Measurements from ENCODE around the gene ZNF197.
"Not testable (repeated sequence)": the region's sequence is repeated elsewhere in the genome, so short reads cannot be mapped to it uniquely, and the experiment has no call there.

ZNF197 gene

GRCh38 chr3:44624749-44625480, at the start of gene ZNF197:
Gene ZNF197 (plus strand): TSS chr3:44625036. CDS start chr3:44629155, 4,119 bp downstream.
- DNase-seq (ENCODE audit: low read depth) = peak; percentile 31

GRCh38 chr3:44576613-44577012, 48.2 kb upstream of the ZNF197 start:
- DNase-seq (ENCODE audit: low read depth) = no peak

- not testable (repeated sequence) for DNase-seq (ENCODE audit: low read depth)
Observed at GRCh38 chr3:44577354-44577952, 47.4 kb upstream of the ZNF197 start.

- not testable (repeated sequence) for DNase-seq (ENCODE audit: low read depth)
Observed at GRCh38 chr3:44578316-44578715, 46.5 kb upstream of the ZNF197 start.

- DNase-seq (ENCODE audit: low read depth) = not testable (repeated sequence)
Observed at GRCh38 chr3:44578924-44579515, 45.8 kb upstream of the ZNF197 start.

- not testable (repeated sequence) for DNase-seq (ENCODE audit: low read depth)
Observed at GRCh38 chr3:44579749-44580148, 45.1 kb upstream of the ZNF197 start.

DNA sequence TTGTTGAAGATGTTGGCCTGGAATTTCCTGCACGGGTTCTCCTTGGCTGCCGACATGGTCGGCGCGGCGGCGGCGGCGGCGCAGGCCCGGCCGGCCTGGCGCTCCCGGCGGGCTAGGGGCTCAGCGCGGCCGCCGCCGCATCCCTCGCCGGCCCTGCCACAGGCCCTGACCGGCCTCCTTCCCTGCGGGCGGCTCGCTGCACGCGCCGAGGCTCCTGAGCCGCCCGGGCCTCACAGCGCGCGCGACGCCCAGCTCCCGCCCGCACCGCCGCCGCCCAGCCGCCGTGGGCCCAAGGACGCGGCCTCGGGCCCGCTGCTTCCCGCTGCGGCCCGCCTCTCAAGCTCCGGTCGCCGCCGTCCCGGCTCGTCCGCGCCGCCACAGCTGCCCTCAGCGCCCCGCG, 43.9 kb upstream of the ZNF197 start:
- DNase-seq (ENCODE audit: low read depth) = not testable (repeated sequence)

DNA sequence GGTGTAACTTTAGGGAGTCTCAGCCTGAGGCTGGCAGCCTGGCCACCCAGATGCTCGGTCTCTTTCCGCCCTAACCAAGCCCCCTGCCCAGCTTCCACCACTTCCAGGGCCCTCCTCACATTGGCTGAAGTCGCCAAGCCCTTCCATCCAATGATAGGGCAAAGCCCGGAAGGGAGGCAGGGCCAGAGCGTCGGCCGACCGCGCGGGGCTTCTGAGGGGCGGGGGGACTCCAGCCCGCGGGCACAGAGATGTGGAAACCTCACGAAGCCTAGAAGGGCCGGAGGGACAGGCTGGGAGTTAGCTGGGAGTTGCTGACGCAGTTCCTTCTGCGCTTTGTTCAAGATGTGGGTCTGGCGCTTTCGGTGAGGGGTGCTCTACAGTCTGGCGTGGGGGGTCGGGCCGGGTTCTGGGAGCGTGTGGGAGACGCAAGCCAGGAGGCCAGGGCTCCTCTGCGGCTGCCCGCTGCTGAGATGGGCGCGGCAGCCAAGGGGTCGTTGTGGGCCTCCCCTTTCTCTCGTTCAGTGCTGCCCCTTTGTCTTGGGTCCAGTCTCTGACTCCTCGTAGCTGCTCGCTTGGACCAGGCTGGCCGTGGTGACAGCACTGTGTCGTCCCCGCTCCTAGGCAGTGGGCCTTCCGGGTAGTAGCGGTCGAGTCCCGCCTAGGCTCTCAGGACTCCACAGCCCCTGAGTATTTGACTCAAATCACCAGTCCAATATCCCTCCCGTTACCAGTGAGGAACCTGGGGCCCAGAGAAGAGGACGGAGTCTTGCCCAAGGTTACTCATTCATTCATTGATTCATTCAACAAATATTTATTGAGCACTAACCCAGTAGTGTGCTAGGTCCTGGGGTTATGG, 40.0 kb upstream of the ZNF197 start, which contains the start of gene ZNF660:
Gene ZNF660 (plus strand): TSS at position 319 of the 856 bp plus-strand sequence. CDS start 9,230 bp downstream, outside the sequence.
- DNase-seq (ENCODE audit: low read depth) = no peak

GRCh38 chr3:44596621-44597020, 28.2 kb upstream of the ZNF197 start:
- no peak for DNase-seq (ENCODE audit: low read depth)

DNA sequence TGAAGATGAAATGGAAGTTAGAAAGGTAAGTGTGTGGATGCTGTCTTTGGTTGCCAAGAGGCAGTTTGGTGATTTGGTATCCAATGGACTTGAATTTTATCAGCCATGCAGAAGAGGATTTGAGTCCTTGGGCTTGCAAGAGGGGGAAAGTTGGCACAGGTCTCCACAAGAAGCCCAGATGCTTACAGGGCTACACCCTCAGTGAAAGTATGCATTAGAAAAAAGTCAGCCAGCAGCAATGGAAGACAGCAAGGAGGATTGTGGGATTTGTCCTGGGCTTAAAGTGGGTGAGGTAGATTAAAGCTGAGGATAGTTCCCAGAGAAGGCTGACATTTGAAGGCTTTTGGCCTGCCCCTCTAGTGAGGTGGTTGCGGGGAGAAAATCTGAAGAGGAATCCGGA, 23.1 kb upstream of the ZNF197 start:
- no peak for DNase-seq (ENCODE audit: low read depth)

DNA sequence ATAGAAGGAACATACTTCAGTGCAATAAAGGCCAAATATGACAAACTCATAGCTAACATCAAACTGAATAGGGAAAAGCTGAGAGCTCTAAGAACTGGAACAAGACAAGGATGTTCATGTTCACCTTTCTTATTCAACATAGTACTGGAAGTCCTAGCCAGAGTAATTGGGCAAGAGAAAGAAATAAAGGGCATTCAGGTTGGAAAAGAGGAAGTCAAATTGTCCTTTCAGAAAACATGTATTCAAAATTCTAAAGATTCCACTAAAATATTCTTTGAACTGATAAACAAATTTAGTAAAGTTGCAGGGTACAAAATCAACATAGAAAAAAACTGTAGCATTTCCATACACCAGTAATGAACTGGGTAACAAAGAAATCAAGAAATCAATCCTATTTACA, 12.2 kb upstream of the ZNF197 start:
- no peak for DNase-seq (ENCODE audit: low read depth)

DNA sequence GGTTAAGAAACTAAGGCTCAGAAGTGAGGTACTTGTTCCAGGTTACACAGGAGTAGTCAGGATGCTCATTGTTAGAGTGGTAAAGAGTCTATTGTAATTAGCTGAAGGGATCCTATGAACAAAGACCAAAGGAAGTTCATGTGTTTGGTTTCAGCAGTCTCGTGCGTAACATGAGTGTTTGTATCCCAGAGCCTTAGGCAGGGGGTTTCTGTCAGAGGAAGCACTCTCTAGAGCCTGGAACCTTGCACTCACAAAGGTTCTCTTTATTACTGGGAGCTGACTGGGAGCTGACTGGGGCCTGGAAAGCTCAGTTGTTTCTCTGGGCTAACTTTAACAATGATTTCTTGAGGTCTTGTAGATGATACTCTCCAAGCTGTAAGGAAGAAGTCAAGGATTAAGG, 3.9 kb downstream of the ZNF197 start:
- no peak for DNase-seq (ENCODE audit: low read depth)

DNA sequence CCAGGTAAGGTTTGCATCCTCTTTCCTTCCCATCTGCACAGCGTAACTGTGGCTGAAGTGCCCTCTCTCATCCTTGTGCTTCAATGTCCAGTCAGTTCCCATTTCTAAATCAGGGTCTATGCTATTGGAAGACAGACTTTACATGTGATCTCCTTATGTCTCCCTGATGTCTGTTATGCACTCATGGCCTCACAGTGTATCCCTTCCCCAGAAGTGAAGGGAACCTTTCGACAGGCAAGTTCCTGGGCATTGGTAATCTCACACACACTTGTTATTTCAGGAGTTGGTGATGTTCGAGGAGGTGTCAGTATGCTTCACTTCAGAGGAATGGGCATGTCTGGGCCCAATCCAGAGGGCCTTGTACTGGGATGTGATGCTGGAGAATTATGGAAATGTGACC, 7.4 kb downstream of the ZNF197 start:
- no peak for DNase-seq (ENCODE audit: low read depth)

DNA sequence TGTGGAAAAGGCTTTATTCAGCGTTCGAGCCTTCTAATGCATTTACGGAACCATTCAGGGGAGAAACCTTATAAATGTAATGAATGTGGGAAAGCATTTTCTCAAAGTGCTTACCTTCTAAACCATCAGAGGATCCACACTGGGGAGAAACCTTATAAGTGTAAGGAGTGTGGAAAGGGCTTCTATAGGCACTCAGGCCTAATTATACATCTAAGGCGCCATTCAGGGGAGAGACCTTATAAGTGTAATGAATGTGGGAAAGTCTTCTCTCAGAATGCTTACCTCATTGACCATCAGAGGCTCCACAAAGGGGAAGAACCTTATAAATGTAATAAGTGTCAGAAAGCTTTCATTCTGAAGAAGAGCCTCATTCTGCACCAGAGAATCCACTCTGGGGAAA, 17.5 kb downstream of the ZNF197 start:
- DNase-seq (ENCODE audit: low read depth) = no peak

GRCh38 chr3:44643024-44643423, 18.2 kb downstream of the ZNF197 start:
- no peak for DNase-seq (ENCODE audit: low read depth)

DNA sequence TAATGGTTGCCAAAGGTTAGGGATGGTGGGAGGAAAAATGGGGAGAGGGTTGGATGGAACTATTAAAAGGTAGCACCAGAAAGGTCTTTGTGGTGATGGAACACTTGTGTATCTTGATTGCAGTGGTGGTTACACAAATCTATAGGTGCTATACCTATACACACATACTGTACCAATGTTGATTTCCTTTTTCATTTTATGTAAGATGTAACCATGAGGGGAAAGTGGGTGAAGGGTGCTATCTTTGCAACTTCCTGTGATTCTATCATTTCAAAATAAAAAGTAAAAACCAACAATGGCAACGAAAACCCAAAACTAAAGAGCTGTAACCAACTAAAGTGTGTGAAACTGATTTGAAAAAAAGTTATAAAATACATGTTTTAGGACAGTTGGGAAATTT, 22.9 kb downstream of the ZNF197 start:
- DNase-seq (ENCODE audit: low read depth) = no peak

- DNase-seq (ENCODE audit: low read depth) = no peak
Observed at GRCh38 chr3:44648564-44649229, 23.9 kb downstream of the ZNF197 start, which contains the start of gene ZNF35. Gene ZNF35 (plus strand): TSS chr3:44648732. CDS start chr3:44651068, 2,336 bp downstream.

- no peak for DNase-seq (ENCODE audit: low read depth)
Observed at GRCh38 chr3:44649709-44650108, 24.9 kb downstream of the ZNF197 start.

GRCh38 chr3:44654039-44654438, 29.2 kb downstream of the ZNF197 start:
- no peak for DNase-seq (ENCODE audit: low read depth)

GRCh38 chr3:44659015-44659414, 34.2 kb downstream of the ZNF197 start:
- DNase-seq (ENCODE audit: low read depth) = no peak

GRCh38 chr3:44659434-44659833, 34.6 kb downstream of the ZNF197 start:
- no peak for DNase-seq (ENCODE audit: low read depth)

- DNase-seq (ENCODE audit: low read depth) = no peak
Observed at GRCh38 chr3:44661189-44661588, 36.4 kb downstream of the ZNF197 start.

All from activated T-helper 9 cell treated with anti-CD3 and anti-CD28 coated beads, Interleukin-2, amount 50 U/mL, for 16 hours (primary cell).